ENCODE results near the gene WWP2.

GRCh38 chr16:69833357-69834282, 71.5 kb downstream of the WWP2 start:
- no peak for TF ChIP-seq CTCF (conservative IDR thresholded peaks at IDR 0.05; ENCODE audit: low read length)
- no peak for TF ChIP-seq EZH2phosphoT487 (IDR thresholded peaks at IDR 0.05; ENCODE audit: borderline replicate concordance)
